Measurements from ENCODE around the gene LRRC39.

The LRRC39 gene

GRCh38 chr1:100147875-100148274, 30.2 kb downstream of the LRRC39 start:
- no peak for DNase-seq (ENCODE audit: low spot score)

GRCh38 chr1:100146958-100147357, 31.1 kb downstream of the LRRC39 start:
- DNase-seq (ENCODE audit: low spot score), result no peak

- DNase-seq (ENCODE audit: low spot score), result no peak
Observed at GRCh38 chr1:100145116-100145515, 32.9 kb downstream of the LRRC39 start.

GRCh38 chr1:100142343-100142742, 35.7 kb downstream of the LRRC39 start:
- DNase-seq (ENCODE audit: low spot score), result no peak

GRCh38 chr1:100141192-100141591, 36.9 kb downstream of the LRRC39 start:
- no peak for DNase-seq (ENCODE audit: low spot score)

- no peak for DNase-seq (ENCODE audit: low spot score)
Observed at GRCh38 chr1:100137602-100138001, 40.5 kb downstream of the LRRC39 start.

- DNase-seq (ENCODE audit: low spot score), result no peak
Observed at GRCh38 chr1:100134872-100135271, 43.2 kb downstream of the LRRC39 start.

GRCh38 chr1:100132566-100133477, 45.2 kb downstream of the LRRC39 start, which contains the start of the genes SASS6 and TRMT13:
TSS of gene SASS6 (minus strand) at chr1:100132930. CDS start at chr1:100132814, 116 bp downstream.
TSS of gene TRMT13 (plus strand) at chr1:100133163. CDS start at chr1:100133169, 6 bp downstream.
- DNase-seq (ENCODE audit: low spot score), result peak; percentile 99

- no peak for DNase-seq (ENCODE audit: low spot score)
Observed at GRCh38 chr1:100131623-100132022, 46.4 kb downstream of the LRRC39 start.

GRCh38 chr1:100130552-100131077, 47.4 kb downstream of the LRRC39 start:
- DNase-seq (ENCODE audit: low spot score), result no peak

- DNase-seq (ENCODE audit: low spot score), result no peak
Observed at GRCh38 chr1:100127226-100127625, 50.8 kb downstream of the LRRC39 start.

GRCh38 chr1:100122177-100122576, 55.9 kb downstream of the LRRC39 start:
- DNase-seq (ENCODE audit: low spot score), result no peak

GRCh38 chr1:100115524-100115923, 62.5 kb downstream of the LRRC39 start:
- no peak for DNase-seq (ENCODE audit: low spot score)

GRCh38 chr1:100109554-100110066, 68.4 kb downstream of the LRRC39 start:
- no peak for DNase-seq (ENCODE audit: low spot score)

- DNase-seq (ENCODE audit: low spot score), result no peak
Observed at GRCh38 chr1:100107696-100108095, 70.4 kb downstream of the LRRC39 start.

- no peak for DNase-seq (ENCODE audit: low spot score)
Observed at GRCh38 chr1:100101564-100101963, 76.5 kb downstream of the LRRC39 start.

GRCh38 chr1:100100202-100100601, 77.9 kb downstream of the LRRC39 start:
- DNase-seq (ENCODE audit: low spot score), result no peak

Measured in cerebellar cortex (tissue), 1 donor.